DMS 273 (cell line): Measurements from ENCODE around the gene SIPA1.
A peak's percentile ranks its signal among the peaks of the same experiment; 100 is the strongest.
"Not testable (repeated sequence)": the region's sequence is repeated elsewhere in the genome, so short reads cannot be mapped to it uniquely, and the experiment has no call there.

Experiments
- DNase-seq: peaks from one replicate; lab custom pipeline; 2025; ENCODE audit not compliant: unreplicated experiment; lab: John Stamatoyannopoulos, UW

The SIPA1 gene

GRCh38 chr11:65623177-65623576 lies 14.7 kb upstream of the SIPA1 start:
- DNase-seq, result no peak

GRCh38 chr11:65623852-65624616 lies 13.9 kb upstream of the SIPA1 start:
- DNase-seq, result no peak

GRCh38 chr11:65624931-65625627 lies 12.8 kb upstream of the SIPA1 start:
- DNase-seq, result no peak

- peak; percentile 40 for DNase-seq
Observed at GRCh38 chr11:65625628-65626342, 12.1 kb upstream of the SIPA1 start.

DNA sequence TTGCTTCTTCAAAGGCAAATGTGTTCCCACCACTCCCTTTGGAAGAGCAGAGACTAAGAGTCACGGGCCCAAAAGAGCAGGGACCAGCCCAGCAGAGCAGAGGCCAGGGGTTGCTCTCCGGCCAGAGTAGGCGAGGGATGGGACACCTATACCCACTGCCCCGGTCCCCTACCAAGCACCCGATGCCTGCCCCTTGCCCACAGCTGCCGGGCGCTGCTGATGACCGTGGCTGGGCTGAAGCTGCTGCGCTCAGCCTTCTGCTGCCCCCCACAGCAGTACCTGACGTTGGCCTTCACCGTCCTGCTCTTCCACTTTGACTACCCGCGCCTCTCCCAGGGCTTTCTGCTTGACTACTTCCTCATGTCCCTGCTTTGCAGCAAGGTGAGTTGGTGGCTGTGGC lies 10.7 kb upstream of the SIPA1 start:
- no peak for DNase-seq

DNA sequence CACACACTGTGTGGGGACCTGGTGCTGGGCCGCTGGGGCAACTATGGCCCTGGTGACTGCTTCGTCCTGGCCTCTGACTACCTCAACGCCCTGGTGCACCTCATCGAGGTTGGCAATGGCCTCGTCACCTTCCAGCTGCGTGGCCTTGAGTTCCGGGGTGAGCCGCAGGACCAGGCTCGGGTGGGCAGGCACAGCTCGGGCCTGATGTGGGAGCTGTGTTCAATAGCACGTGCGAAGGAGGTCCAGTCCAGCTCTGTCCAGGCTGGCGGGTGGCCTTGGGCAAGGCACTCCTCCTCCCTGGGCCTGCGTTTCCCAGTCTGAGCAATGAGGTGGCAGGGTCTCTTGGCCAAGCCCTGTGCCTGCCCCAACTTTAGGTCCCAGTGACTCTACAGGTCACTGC lies 8.3 kb upstream of the SIPA1 start:
- DNase-seq, result no peak

GRCh38 chr11:65630215-65630614 lies 7.7 kb upstream of the SIPA1 start:
- no peak for DNase-seq

GRCh38 chr11:65633390-65634108 lies 4.4 kb upstream of the SIPA1 start:
- no peak for DNase-seq

DNA sequence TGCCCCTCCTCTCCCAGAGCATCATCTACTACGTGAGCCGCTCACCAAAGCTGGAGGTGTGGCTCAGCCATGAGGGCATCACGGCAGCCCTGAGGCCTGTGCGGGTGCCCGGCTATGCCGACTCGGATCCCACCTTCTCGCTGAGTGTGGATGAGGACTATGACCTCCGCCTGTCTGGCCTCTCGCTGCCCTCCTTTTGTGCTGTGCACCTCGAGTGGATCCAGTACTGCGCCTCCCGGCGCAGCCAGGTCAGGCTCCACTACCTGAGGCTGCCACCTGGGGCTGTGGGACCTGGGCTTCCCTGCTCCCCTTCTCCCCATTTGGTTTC lies 3.8 kb upstream of the SIPA1 start:
- no peak for DNase-seq

GRCh38 chr11:65634440-65634839 lies 3.5 kb upstream of the SIPA1 start:
- no peak for DNase-seq

GRCh38 chr11:65634905-65635731 lies 2.8 kb upstream of the SIPA1 start:
- DNase-seq, result no peak

DNA sequence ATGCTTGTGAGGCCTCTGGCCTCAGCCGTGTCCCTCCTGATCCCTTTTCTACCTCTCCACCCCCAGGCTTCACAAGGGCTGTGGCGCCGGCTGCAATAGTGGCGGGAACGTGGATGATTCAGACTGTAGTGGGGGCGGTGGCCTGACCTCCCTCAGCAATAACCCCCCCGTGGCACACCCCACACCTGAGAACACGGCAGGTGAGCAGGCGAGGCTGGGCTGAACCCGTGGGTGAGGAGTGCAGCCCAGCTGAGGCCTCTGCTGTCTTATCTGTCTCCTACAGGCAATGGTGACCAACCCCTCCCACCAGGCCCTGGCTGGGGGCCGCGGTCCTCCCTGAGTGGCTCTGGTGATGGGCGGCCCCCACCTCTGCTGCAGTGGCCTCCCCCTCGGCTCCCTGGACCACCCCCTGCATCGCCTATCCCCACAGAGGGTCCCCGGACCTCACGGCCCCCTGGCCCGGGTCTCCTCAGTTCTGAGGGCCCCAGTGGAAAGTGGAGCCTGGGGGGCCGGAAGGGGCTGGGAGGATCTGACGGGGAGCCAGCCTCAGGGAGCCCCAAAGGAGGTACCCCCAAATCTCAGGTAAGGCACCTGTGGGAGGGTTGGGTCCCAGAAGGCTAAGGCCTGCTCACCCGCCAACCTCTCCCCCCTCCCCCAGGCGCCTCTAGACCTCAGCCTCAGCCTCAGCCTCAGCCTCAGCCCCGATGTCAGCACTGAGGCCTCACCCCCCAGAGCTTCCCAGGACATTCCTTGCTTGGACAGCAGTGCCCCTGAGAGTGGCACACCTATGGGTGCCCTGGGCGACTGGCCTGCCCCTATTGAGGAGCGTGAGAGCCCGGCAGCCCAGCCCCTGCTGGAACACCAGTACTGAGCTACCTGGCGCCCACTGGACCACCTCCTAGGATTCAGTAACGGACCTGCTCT lies 1.5 kb upstream of the SIPA1 start:
- no peak for DNase-seq

- DNase-seq, result no peak
Observed at GRCh38 chr11:65637032-65637557, 806 bp upstream of the SIPA1 start.

DNA sequence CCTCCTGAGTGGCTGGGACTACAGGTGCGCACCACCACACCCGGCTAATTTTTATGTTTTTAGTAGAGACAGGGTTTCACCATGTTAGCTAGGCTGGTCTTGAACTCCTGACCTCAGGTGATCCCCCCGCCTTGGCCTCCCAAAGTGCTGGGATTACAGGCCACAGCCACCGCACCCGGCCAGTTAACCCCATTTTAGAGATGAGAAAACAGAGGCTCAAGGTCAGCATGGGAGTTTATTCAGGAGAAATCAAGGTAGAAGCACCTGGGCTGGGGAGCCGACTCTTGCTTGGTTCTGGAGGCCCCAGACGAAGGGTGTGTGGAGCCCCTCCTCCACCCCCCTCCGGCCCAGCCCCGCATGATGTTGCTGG lies 1.3 kb downstream of the SIPA1 start:
- not testable (repeated sequence) for DNase-seq

DNA sequence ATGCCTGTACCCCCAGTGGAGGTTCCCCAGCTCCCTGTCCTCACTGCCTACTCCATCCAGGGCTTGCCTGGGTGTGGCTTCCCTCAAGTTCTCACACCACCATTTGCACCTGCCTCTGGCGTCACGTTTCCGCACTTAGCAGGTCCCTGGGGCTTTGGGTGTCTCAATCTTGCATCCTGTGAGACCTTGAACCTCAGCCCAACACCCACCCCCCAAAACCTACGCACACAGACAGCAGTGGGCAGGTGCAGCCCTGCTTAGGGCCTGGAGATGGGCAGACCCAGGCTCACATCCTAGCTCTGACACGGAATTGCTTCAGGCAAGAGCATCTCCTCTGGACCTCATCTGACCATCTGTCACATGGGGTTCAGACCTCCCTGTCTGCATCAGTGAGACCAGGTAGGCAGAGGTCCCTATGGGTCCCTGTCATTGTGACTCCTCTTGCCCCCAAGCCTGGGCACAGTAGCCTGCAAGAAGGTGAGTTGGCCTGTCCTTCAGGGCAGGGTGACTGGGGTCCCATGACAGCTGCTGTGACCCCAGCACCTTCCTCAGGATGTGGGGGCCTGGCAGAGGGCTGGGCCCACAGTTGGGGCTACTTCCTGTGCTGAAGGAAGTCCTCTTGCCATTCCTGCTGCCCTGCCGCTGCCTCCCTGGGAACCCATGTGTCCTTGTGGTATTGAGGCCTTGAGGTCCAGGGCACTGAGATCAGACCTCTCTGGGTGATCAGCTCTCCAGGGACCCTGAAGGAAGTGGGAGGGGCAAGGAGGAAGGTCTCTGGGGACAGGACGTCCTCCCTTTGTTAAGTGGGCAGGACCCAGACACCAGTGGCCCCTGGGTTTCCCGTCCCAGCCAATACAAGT lies 2.0 kb downstream of the SIPA1 start:
- no peak for DNase-seq

- no peak for DNase-seq
Observed at GRCh38 chr11:65640483-65641296, 2.8 kb downstream of the SIPA1 start.

- no peak for DNase-seq
Observed at GRCh38 chr11:65641297-65642013, 3.6 kb downstream of the SIPA1 start.
